Stimulated activated CD4-positive, alpha-beta T cell treated with anti-CD3 and anti-CD28 coated beads, Interleukin-4, amount 100 ng/mL, for 1 hour (primary cell): ENCODE results near the gene PRKN.

Source experiments
- DNase-seq: peaks from one replicate; pipeline ENCODE4 v3.0.0-alpha.2; 2020

Gene PRKN

GRCh38 chr6:161626132-161626676 is 1101.4 kb downstream of the PRKN start:
- no peak for DNase-seq

GRCh38 chr6:161624111-161624510 is 1103.5 kb downstream of the PRKN start:
- DNase-seq, result no peak

GRCh38 chr6:161622779-161623178 is 1104.8 kb downstream of the PRKN start:
- no peak for DNase-seq

- DNase-seq, result no peak
Observed at GRCh38 chr6:161618831-161619454, 1108.6 kb downstream of the PRKN start.

GRCh38 chr6:161613711-161614110 is 1113.9 kb downstream of the PRKN start:
- DNase-seq, result no peak

- DNase-seq, result no peak
Observed at GRCh38 chr6:161608771-161609170, 1118.8 kb downstream of the PRKN start.

GRCh38 chr6:161607696-161608297 is 1119.8 kb downstream of the PRKN start:
- DNase-seq, result no peak

GRCh38 chr6:161602359-161602758 is 1125.2 kb downstream of the PRKN start:
- DNase-seq, result no peak

GRCh38 chr6:161598896-161599295 is 1128.7 kb downstream of the PRKN start:
- no peak for DNase-seq

- DNase-seq, result no peak
Observed at GRCh38 chr6:161596807-161597520, 1130.6 kb downstream of the PRKN start.

- no peak for DNase-seq
Observed at GRCh38 chr6:161594412-161594811, 1133.2 kb downstream of the PRKN start.

- DNase-seq, result no peak
Observed at GRCh38 chr6:161590961-161591627, 1136.5 kb downstream of the PRKN start.

GRCh38 chr6:161586887-161587286 is 1140.7 kb downstream of the PRKN start:
- DNase-seq, result no peak

GRCh38 chr6:161584621-161585340 is 1142.8 kb downstream of the PRKN start:
- no peak for DNase-seq

GRCh38 chr6:161584051-161584450 is 1143.5 kb downstream of the PRKN start:
- no peak for DNase-seq

- no peak for DNase-seq
Observed at GRCh38 chr6:161583584-161583983, 1144.0 kb downstream of the PRKN start.

- no peak for DNase-seq
Observed at GRCh38 chr6:161578478-161578877, 1149.1 kb downstream of the PRKN start.

GRCh38 chr6:161575523-161576254 is 1151.9 kb downstream of the PRKN start:
- no peak for DNase-seq

GRCh38 chr6:161568885-161569456 is 1158.6 kb downstream of the PRKN start:
- no peak for DNase-seq

GRCh38 chr6:161564952-161565351 is 1162.6 kb downstream of the PRKN start:
- no peak for DNase-seq

GRCh38 chr6:161561908-161562307 is 1165.7 kb downstream of the PRKN start:
- no peak for DNase-seq
